Lower lobe of right lung (tissue), 2 donors: Measurements from ENCODE around the gene PCK2. TPM values are rescaled to one million over a fixed set of nuclear protein-coding genes. Genes with fewer than 3 reads are reported as not detected.
A peak's percentile ranks its signal among the peaks of the same experiment; 100 is the strongest.

ENCODE experiments used
- ATAC-seq, 2 donors: fragments of 200-7000 bp; cut with Tn5 transposase; one replicate each; pipeline ENCODE4 v1.9.1; 2020 to 2022; ENCODE audit warnings: mild to moderate bottlenecking in 2 of 2, moderate library complexity in 2 of 2
- DNase-seq: peaks from one replicate; pipeline ENCODE4 v3.0.0-alpha.2; 2020
- H3K27ac ChIP-seq: fragments of 200-600 bp; one replicate; pipeline ENCODE4 v1.8.0; 2022
- H3K27me3 ChIP-seq: fragments of 200-600 bp; one replicate; pipeline ENCODE4 v1.8.0; 2022; ENCODE audit warnings: low read depth
- H3K36me3 ChIP-seq: fragments of 200-600 bp; one replicate; pipeline ENCODE4 v1.8.0; 2022; ENCODE audit warnings: mild to moderate bottlenecking
- H3K4me1 ChIP-seq: fragments of 200-600 bp; one replicate; pipeline ENCODE4 v1.8.0; 2022
- H3K4me3 ChIP-seq: fragments of 200-600 bp; one replicate; pipeline ENCODE4 v1.8.0; 2022; ENCODE audit warnings: mild to moderate bottlenecking
- H3K9me3 ChIP-seq: fragments of 200-600 bp; one replicate; pipeline ENCODE4 v1.8.0; 2022
- intact Hi-C: fragments of 100-400 bp; cut with DNase I; formaldehyde crosslinking; loops from one replicate; pipeline ENCODE4 v1.11.0; 2022
- total RNA-seq: library from RNA; stranded (reverse); fragmentation: NEBNext Ultra II Directional; extraction: Animal tissue kit (Norgen Biotek cat#: 25700); gene quantifications from one replicate; pipeline ENCODE4 v1.2.1, GENCODE V29; 2021
- TF ChIP-seq, protein P1 (sequence below): fragments of 200-600 bp; IDR thresholded peaks from one replicate; pipeline ENCODE4 v1.8.0; 2022; ENCODE audit warnings: antibody characterized with exemption, mild to moderate bottlenecking
- donor health status: DM: no; HTN: yes; CAD: no; lungs with severe emphysema.

Gene PCK2
- total RNA-seq, 1 donor from 2014 or later, result 42.8 TPM

- no peak for DNase-seq
- H3K4me1 ChIP-seq, result peaks cover 14% of the 10 kb centered on the region
- peak overlapping the region; percentile 83 for H3K27ac ChIP-seq
- intact Hi-C loops, result no loop called here
- no peaks in the 10 kb centered on the region for H3K9me3 ChIP-seq
- peak overlapping the region; percentile 69 for H3K4me3 ChIP-seq
- H3K36me3 ChIP-seq, result no peaks in the 10 kb centered on the region
- no peak for ATAC-seq
- peaks cover 23% of the 10 kb centered on the region for H3K27me3 ChIP-seq
- TF ChIP-seq, protein P1, sequence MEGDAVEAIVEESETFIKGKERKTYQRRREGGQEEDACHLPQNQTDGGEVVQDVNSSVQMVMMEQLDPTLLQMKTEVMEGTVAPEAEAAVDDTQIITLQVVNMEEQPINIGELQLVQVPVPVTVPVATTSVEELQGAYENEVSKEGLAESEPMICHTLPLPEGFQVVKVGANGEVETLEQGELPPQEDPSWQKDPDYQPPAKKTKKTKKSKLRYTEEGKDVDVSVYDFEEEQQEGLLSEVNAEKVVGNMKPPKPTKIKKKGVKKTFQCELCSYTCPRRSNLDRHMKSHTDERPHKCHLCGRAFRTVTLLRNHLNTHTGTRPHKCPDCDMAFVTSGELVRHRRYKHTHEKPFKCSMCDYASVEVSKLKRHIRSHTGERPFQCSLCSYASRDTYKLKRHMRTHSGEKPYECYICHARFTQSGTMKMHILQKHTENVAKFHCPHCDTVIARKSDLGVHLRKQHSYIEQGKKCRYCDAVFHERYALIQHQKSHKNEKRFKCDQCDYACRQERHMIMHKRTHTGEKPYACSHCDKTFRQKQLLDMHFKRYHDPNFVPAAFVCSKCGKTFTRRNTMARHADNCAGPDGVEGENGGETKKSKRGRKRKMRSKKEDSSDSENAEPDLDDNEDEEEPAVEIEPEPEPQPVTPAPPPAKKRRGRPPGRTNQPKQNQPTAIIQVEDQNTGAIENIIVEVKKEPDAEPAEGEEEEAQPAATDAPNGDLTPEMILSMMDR, result no peak
These were observed 12.3 kb upstream of the PCK2 start for GRCh38 chr14:24081739-24082211.

- Histone ChIP-seq H3K27ac (no peak overlapping the region), H3K36me3 (no peaks in the 10 kb centered on the region), H3K4me3 (no peak overlapping the region), H3K27me3 (peaks cover 23% of the 10 kb centered on the region), H3K4me1 (peaks cover 14% of the 10 kb centered on the region), H3K9me3 (no peaks in the 10 kb centered on the region)
- ATAC-seq, result no peak
- TF ChIP-seq, protein P1, result no peak
- intact Hi-C loops, result no loop called here
- DNase-seq, result peak; percentile 29
These were observed 11.6 kb upstream of the PCK2 start for GRCh38 chr14:24082411-24083080.

DNA sequence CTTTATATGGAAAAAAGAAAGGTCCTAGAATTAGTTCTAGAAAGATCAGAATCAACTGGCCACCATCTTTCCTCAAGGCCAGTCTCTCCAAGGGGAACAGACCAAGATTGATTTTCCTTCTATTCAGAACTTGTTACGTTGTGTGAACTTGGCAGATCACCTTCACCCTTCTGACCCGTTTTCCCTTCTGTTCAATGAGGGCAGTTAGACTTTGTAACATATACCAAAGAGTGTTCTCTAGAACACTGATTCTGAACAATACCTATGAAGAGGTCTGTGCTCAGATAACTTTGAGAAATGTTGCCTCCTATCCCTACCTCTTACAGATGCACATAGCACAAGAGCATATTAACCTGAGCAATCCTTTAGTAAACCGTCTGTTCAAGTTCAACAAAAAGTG lies 10.6 kb upstream of the PCK2 start:
- Histone ChIP-seq H3K4me3 (no peak overlapping the region), H3K9me3 (no peaks in the 10 kb centered on the region), H3K36me3 (no peaks in the 10 kb centered on the region), H3K27ac (no peak overlapping the region), H3K27me3 (peaks cover 23% of the 10 kb centered on the region), H3K4me1 (peaks cover 14% of the 10 kb centered on the region)
- DNase-seq (no peak), ATAC-seq (no peak)
- intact Hi-C loops, result no loop called here
- TF ChIP-seq, protein P1, result no peak

GRCh38 chr14:24084440-24084839 lies 9.7 kb upstream of the PCK2 start:
- intact Hi-C loops, result no loop called here
- Histone ChIP-seq H3K27me3 (peaks cover 23% of the 10 kb centered on the region), H3K4me3 (no peak overlapping the region), H3K36me3 (no peaks in the 10 kb centered on the region), H3K27ac (no peak overlapping the region), H3K4me1 (peaks cover 14% of the 10 kb centered on the region), H3K9me3 (no peaks in the 10 kb centered on the region)
- DNase-seq, result peak; percentile 4
- TF ChIP-seq, protein P1, result no peak
- no peak for ATAC-seq

DNA sequence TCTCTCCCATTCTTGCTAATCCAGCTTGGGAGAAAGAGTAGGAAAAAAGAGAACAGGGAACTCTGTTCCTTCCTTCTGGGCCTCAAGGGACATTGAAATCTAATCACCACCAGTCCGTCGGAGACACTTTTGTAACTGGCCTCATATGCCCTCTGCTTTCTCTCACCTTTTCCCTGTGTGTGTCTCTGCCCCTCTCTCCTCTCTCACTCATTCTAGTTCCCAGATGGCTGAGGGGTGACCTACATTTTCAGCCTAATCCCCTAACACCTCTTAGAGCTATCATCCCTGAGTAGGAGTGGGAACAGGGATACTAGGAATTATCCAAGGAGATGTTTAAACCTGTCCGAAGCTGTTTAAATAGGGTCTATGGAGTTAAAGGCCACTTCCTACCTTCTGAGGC lies 8.9 kb upstream of the PCK2 start:
- Histone ChIP-seq H3K27me3 (peaks cover 16% of the 10 kb centered on the region), H3K4me1 (peaks cover 14% of the 10 kb centered on the region), H3K9me3 (no peaks in the 10 kb centered on the region), H3K36me3 (no peaks in the 10 kb centered on the region), H3K27ac (no peak overlapping the region), H3K4me3 (no peak overlapping the region)
- ATAC-seq, result no peak
- TF ChIP-seq, protein P1, result no peak
- no peak for DNase-seq
- intact Hi-C loops, result no loop called here
